22Rv1 (cell line): ENCODE measurements around the gene SMIM10L2A.

Experiments
- H3K27ac ChIP-seq: fragments of 450-650 bp; 2 replicates; pipeline ENCODE4 v1.5.1; 2017
- ZFX ChIP-seq: fragments of 450-650 bp; IDR thresholded peaks from 2 replicates; pipeline ENCODE4 v1.6.1; 2017; ENCODE audit warnings: antibody characterized with exemption, borderline replicate concordance
- TF ChIP-seq, protein P1 (sequence below): fragments of 450-650 bp; IDR thresholded peaks from 2 replicates; pipeline ENCODE4 v1.5.1; 2017; ENCODE audit warnings: mild to moderate bottlenecking

SMIM10L2A gene

GRCh38 chrX:135389717-135390116 lies 32.0 kb upstream of the SMIM10L2A start:
- peak overlapping the region; percentile 37; the same call in 1 of the 2 replicates for H3K27ac ChIP-seq
- TF ChIP-seq, protein P1, sequence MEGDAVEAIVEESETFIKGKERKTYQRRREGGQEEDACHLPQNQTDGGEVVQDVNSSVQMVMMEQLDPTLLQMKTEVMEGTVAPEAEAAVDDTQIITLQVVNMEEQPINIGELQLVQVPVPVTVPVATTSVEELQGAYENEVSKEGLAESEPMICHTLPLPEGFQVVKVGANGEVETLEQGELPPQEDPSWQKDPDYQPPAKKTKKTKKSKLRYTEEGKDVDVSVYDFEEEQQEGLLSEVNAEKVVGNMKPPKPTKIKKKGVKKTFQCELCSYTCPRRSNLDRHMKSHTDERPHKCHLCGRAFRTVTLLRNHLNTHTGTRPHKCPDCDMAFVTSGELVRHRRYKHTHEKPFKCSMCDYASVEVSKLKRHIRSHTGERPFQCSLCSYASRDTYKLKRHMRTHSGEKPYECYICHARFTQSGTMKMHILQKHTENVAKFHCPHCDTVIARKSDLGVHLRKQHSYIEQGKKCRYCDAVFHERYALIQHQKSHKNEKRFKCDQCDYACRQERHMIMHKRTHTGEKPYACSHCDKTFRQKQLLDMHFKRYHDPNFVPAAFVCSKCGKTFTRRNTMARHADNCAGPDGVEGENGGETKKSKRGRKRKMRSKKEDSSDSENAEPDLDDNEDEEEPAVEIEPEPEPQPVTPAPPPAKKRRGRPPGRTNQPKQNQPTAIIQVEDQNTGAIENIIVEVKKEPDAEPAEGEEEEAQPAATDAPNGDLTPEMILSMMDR: no peak
- TF ChIP-seq ZFX: no peak

DNA sequence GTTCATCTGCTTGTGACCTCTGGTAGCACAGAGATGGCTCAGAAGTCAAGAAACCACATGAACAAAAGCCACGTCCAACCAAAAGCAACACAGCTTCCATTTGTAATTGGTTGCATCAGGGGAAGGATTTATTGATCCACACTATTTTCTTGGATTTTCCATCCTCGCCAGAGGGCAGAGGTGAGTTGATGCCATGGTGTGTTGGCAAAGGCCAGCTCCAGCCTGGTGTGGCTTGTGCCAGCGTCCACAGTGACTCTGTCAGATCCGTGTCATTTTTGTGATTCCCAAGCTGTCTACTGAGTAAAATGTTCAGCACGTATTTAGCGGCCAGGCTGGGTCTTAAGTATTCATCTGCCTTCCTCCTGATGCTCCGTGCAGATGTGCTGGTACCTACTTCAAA lies 30.0 kb upstream of the SMIM10L2A start:
- no peak for TF ChIP-seq ZFX
- TF ChIP-seq, protein P1: no peak

DNA sequence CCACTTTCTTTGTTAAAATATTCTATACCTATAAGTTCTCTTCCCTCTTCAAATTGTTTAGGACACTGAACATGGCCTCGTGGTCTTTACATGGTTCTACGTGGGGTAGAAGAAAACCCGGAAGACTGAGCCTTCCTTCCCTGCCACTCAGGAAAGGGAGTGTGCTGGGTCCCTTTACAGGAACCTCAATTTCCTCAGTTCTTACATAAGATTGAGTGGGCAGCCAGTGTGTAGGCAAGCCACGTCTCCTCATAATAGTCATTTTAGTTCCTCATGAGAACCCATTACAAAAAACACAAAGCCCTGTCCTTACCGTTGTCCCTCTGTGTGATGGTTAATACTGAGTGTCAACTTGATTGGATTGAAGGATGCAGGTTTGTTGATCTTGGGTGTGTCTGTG lies 28.7 kb upstream of the SMIM10L2A start:
- no peak overlapping the region for H3K27ac ChIP-seq

More for the DNA sequence above, 30.0 kb upstream of the SMIM10L2A start:
- no peak overlapping the region for H3K27ac ChIP-seq

DNA sequence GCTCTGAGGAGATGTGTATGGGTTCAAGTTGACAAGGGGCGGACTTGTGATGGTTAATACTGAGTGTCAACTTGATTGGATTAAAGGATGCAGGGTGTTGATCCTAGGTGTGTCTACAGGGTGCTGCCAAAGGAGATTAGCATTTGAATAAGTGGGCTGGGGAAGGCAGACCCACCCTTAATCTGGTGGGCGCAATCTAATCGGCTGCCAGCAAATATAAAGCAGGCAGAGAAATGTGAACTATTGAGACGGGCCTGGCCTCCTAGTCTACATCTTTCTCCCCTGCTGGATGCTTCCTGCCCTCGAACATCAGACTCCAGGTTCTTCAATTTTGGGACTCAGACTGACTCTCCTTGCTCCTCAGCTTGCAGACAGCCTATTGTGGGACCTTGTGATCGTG lies 26.7 kb upstream of the SMIM10L2A start:
- no peak overlapping the region for H3K27ac ChIP-seq
- TF ChIP-seq, protein P1: no peak
- TF ChIP-seq ZFX: no peak

More for the DNA sequence above, 28.7 kb upstream of the SMIM10L2A start:
- no peak for TF ChIP-seq ZFX
- TF ChIP-seq, protein P1: no peak

DNA sequence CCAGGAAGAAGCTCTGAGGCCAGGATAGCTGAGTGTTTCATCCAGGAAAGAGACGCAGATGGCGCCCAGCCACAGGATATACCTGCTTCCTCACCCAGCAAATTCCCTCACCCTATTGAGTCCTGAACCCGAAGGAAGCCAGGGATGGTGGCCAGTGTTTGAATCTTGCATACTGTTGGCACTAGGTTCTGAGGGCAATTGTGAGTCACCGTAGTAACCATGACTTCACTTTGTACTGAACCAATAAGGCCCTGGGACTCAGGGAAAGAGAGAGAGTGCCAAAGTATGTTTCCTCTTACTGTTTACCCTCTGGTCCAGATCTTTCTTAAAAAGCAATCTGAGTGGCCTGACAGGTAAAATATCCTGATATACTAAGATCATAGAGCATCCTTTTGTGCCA lies 25.6 kb upstream of the SMIM10L2A start:
- peak overlapping the region; percentile 48 for H3K27ac ChIP-seq
- TF ChIP-seq ZFX: no peak
- TF ChIP-seq, protein P1: no peak

DNA sequence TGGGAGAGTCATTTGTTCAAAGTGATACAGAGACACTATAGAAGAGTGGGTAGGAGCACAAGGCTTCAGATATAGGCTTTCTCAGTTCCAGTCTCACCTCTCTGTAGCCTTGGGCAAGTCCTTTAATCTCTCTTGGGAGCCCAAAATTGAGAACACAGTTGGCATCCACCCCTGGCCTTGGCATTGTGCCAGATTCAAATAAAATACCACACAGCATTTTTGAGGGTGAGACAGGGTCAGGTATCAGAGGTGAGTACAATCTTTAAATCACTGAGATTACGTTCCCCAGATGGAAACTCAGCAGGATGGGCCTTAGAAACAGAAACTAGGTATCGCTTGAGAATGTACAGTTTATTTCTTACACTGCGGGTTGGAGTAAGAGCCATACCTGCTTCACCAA lies 25.2 kb upstream of the SMIM10L2A start:
- TF ChIP-seq, protein P1: no peak
- no peak for TF ChIP-seq ZFX
- H3K27ac ChIP-seq: peak overlapping the region; percentile 48

- no peak overlapping the region for H3K27ac ChIP-seq
- TF ChIP-seq, protein P1: no peak
- TF ChIP-seq ZFX: no peak
These were observed 24.1 kb upstream of the SMIM10L2A start for GRCh38 chrX:135397652-135398051.
